HL-60/S4 treated with phorbol 12-myristate 13-acetate at 8.2 ng/mL for 4 days and 3 days (cell line): ENCODE results near the gene DYNLL2.
"Not testable (repeated sequence)": the region's sequence is repeated elsewhere in the genome, so short reads cannot be mapped to it uniquely, and the experiment has no call there.

Experiments used
- in situ Hi-C: fragments of 300-500 bp; cut with MboI; formaldehyde crosslinking; loops from 2 replicates; pipeline ENCODE4 v1.15.0; 2022; ENCODE audit warnings: low sequenced_read_pairs

The DYNLL2 gene

GRCh38 chr17:58082870-58083490 is at the start of gene DYNLL2:
TSS of gene DYNLL2 (plus strand) at chr17:58083419. CDS start at chr17:58087091, 3,672 bp downstream.
- in situ Hi-C loops = no loop called here

DNA sequence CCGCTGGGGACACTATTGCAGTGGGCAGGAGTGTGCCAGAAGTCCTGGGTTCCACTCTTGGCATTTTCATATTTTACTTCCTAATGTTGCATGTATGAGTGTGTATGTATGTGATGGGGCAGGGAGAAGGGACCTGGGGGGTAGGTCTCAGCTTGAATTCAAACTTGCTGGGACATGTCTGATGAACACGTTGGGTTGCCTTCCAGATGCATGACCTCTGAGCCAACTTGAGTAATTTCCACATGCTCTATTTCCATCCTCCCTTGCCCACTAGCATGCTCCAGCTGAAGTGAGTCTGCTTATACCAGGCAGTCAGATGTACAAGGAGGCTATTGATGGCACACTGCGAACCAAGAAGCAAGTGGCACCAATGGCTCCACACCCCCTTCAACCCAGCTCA is 43.2 kb upstream of the DYNLL2 start:
- in situ Hi-C loops = no loop called here

DNA sequence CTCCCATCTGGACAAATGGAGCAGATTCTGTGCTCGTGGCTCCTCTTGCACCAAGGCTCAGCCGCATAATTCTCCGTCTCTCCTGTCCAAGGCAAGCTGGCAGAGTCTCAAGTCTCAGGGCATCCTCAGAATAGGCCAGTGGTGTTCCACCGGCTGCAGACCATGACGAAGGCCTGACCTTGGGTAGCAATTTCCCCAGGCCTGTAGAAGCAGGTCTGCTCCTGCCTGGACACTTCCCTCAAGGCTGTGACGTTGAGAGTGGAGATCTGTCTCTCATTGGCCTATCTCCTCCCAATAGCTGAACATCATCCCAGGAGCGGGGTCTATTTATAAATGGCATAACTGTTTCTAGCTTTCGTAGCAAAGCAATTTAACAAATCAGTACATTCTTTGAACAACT is 42.8 kb upstream of the DYNLL2 start:
- in situ Hi-C loops = no loop called here

GRCh38 chr17:58041161-58041560 is 42.1 kb upstream of the DYNLL2 start:
- in situ Hi-C loops = no loop called here

GRCh38 chr17:58043221-58044181 is 39.7 kb upstream of the DYNLL2 start:
- in situ Hi-C loops = no loop called here

- in situ Hi-C loops = not testable (repeated sequence)
Measured at GRCh38 chr17:58044256-58044655, 39.0 kb upstream of the DYNLL2 start.

DNA sequence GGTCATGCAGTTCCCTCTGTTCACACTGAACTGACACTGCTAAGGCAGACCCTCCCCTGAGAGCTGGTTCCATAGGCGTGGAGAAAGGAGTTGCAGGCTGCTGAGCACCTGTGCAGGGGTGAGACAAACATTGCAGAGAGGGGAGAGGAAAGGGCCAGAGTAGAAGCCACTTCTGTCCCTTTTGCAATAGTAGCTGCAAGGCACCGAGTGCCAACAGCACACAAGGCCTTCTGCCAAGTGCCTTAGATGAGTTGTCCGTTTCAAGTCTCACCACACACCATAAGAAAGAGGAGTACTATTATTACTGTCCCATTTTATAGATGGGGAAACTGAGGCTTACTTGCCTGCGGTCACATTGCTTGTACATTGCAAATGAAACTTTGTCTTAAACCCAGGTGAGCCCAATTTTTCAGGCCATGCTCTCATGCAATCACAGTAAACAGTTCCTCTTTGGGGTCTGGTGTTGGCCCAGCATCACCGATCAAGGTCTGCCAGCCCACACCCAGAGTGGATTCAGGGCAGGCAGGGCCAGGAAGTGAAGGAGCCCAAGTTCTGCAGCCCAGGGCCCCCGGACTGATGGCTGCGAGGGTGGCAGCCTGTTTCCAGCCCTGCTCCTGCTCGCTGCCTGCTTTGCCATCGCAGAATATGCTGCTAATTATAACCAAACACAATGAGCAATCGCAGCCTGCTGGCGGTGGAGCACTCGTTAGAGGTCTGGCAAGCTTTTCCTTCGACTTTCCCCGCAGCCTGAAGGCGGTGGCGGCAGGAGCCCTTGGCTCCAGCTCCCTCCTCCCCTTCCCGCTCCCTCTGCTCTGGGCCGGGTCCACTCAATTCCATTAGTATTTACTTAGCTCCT is 36.8 kb upstream of the DYNLL2 start:
- in situ Hi-C loops = no loop called here

- in situ Hi-C loops = no loop called here
Measured at GRCh38 chr17:58047376-58048150, 35.7 kb upstream of the DYNLL2 start.

DNA sequence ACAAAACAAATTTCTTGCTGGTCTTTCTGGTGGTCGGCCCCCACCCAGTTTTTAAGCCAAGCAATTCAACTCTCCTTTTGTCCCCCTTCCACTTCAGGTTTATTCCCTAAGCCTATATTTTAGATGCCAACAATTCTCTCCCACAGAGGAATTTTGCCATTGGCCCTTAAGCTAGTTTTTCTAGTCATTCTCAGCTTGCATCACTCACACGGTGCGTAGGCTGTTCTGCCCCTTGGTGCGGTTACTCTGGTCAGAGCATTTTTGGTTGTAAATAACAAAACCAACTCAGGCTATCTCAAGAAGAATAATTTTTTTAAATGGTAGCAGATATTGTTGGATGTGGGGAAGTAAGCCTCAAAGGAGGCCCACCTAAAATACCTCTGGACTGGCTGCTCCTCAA is 33.7 kb upstream of the DYNLL2 start:
- in situ Hi-C loops = no loop called here

DNA sequence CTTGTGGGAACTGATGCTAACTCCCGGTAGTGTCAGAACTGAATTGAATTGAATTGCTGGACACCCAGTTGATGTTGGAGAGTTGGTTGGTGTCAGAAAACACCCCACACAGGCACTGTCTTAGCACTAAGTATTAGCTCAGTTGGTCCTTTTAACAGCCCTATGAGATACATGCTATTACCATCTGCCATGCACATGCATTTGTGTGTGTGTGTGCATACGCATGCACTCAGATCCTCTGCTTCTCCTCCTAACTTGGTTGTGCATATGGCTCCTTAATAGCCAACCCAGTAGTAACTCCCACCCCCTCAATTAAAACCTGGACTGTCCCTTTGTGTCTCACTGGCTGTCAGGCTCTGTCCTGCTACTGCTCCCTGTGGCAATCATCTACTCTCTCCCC is 32.3 kb upstream of the DYNLL2 start:
- in situ Hi-C loops = no loop called here

GRCh38 chr17:58051468-58051867 is 31.8 kb upstream of the DYNLL2 start:
- in situ Hi-C loops = no loop called here

DNA sequence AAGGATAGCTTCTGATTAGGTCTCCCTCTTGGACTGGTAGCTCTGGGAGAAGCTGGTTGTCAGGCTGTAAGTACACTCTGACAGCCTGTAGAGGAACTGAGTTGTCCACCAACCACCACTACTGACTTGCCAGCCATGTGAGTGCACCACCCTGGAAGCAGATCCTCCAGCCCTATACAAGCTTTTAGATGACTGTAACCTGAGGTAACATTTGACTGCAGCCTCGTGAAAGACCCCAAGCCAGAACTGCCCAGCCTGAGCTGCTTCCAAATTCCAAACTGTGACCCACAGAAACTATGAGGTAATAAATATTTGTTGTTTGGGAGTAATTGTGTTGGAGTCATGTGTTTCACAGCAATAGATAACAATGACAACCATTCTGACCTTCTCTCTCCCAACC is 30.8 kb upstream of the DYNLL2 start:
- in situ Hi-C loops = no loop called here

- in situ Hi-C loops = no loop called here
Measured at GRCh38 chr17:58052945-58053715, 30.1 kb upstream of the DYNLL2 start.

- in situ Hi-C loops = no loop called here
Measured at GRCh38 chr17:58054641-58055040, 28.6 kb upstream of the DYNLL2 start.

DNA sequence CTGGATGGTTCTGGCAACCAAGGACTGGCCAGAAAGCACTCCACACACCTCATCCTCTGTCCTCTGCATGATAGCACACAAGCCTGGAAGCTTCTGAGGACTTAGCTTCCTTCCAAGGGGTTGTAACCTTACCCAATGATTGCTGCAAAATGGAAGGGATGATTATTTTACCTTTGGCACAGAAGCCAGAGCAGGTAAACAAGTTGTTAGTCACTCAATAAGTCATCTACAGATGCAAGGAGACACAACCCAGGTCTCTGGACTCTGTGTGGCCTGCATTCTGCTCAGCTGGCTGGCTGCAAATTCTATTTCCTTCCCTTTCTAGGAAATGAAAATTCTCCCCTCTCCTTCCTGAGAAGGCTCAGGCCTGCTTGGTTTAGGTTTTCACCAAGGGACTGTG is 26.7 kb upstream of the DYNLL2 start:
- in situ Hi-C loops = no loop called here

GRCh38 chr17:58059141-58059540 is 24.1 kb upstream of the DYNLL2 start:
- in situ Hi-C loops = no loop called here

DNA sequence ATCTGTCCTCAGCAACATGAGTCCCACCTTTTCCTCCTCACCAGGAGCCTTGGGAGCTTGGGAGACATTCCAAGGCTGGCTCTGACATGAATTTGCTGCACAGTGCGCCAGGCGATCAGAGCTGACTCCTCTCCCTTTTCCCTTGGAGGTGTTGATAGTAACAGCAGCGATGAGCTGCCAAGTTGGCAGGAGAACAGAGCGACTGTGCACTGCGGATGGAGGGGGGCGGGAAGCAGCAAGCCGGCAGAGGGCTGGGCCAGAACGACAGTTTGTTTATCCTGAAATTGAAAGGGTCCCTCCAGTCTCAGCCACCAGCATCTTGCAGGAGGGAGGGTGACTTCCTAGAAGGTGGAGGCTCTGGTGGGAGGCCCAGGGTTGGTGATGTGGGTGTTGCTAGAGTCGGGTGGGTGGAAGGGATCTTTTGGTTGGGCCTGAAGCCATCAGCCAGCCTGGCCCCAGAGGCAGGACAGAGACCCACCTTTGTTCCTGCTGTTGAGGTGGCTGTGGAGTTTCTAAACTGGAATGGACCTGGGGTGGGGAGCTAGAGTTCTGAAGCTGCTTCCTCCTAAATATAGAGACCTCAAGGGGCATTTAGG is 22.5 kb upstream of the DYNLL2 start:
- in situ Hi-C loops = no loop called here

DNA sequence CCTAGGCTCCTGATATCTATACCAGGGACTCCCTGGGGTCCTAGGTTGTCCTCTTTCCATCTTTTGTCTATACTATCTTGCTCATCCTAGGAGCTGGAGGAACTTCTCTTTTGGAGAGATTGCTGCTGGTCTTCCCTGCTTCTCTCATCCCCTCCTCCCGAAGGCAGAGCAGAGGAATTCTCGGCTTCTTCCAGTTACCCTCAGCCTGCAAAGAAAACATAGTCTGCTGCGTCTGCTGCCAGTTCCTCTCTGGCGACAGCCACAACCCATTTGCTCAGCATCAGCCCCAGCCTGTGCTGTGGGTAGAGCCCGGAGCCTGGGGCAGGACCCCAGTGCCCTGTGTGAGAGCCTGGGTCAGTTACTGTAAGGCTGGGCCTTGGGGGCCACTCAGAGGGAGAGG is 21.5 kb upstream of the DYNLL2 start:
- in situ Hi-C loops = no loop called here

- in situ Hi-C loops = no loop called here
Measured at GRCh38 chr17:58065238-58065637, 18.0 kb upstream of the DYNLL2 start.
